ENCODE data around the gene PAMR1. TPM values are rescaled to one million over a fixed set of nuclear protein-coding genes. Genes with fewer than 3 reads are reported as not detected.

The PAMR1 gene
- total RNA-seq, 1 donor from 2014 or later: 63.2 TPM

- no peak for DNase-seq
Measured at GRCh38 chr11:35491231-35491871, 34.1 kb downstream of the PAMR1 start.

GRCh38 chr11:35488117-35488516 lies 37.3 kb downstream of the PAMR1 start:
- no peak for DNase-seq

DNA sequence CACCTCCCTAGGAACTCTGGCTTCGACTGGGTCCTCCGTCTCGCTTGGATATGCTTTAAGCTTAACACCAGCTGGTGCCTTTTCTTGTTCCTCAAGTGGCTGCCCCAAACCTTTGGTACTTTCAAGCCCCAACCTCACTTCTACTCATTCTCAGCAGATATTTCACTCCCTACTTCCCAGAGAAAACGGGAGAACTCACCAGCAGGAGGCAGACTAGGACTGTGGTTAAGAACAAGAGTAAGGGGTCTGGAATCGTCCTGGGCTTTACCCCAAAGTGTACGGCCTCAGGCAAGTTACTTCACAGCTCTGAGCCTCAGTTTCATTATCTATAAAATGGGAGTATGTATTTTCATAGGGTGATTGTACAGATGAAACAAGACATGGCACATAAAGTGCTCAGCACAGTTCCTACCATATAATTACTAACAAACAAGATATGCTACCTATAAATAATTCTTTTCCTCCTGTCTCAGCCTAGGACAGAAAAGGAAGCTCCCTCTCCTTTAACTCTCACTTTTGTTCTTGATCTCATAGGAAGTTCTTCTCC lies 37.8 kb downstream of the PAMR1 start:
- DNase-seq: peak; percentile 72

DNA sequence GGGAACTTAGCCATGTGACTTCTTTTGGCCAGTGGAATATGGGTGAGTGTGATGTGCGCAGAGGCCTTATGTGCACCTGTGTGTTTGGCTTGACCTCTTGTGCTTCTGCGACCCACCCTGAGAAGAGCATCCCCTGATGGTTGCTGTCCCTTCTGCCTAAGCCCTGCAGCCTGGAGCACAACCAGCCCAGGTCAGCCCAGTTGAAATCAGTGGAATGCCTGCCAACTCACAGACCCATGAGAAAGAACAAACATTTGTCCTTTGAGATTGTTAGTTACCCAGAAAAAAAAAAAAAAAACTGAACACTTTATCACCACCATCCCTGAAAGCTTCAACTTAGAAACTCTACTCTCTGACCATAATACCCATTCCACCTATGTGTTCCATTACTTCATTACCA lies 38.5 kb downstream of the PAMR1 start:
- DNase-seq: no peak

DNA sequence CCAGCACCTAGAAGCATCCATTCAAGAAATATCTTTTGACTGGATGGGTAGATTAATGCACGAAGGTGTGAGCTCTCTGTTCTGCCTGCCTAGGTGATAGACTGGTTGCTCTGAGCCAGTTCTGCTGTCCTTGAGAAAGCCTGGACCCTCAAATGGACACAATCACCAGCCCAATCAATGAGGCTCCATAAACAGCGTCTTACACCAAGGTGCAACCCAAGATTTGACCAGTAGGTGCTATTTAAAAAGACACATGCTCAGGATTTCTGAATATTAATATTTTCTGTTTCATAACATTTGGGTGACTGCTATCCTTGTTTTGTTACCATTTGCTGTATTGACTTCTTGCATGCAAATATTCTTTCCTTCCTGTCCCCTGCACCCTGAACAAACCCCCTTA lies 39.0 kb downstream of the PAMR1 start:
- DNase-seq: no peak

DNA sequence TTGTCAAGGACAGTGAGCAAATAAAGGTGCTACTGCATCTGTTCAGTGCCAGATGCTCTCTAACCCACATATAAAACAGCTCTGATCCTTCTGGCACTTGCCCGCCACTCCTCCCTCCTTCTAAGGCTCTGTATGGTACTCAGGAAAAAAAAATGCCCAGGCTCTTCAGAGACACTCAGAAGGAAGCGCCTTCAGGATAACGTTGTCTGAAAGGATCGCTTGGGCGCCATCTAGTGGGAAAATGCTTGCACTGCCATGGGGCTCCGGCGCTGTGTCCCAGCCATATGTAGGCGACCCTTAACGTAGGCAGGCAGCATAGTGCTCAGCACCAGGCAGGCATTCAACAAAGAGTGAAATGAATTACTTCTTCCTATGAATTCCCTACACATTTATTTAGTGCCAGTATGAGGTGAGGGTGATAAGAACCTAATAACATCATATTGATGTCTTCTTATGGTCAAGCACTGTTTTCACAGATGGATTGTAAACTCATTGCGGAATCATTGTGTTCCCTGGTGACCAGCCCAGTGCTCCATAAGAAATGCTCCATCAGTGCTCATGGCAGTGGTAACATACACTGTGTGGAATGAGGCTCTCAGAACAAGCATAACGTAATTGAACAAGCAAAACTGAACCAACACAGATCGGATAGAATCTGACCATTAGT lies 39.6 kb downstream of the PAMR1 start:
- peak; percentile 92 for DNase-seq

- no peak for DNase-seq
Measured at GRCh38 chr11:35484435-35484834, 41.0 kb downstream of the PAMR1 start.

DNA sequence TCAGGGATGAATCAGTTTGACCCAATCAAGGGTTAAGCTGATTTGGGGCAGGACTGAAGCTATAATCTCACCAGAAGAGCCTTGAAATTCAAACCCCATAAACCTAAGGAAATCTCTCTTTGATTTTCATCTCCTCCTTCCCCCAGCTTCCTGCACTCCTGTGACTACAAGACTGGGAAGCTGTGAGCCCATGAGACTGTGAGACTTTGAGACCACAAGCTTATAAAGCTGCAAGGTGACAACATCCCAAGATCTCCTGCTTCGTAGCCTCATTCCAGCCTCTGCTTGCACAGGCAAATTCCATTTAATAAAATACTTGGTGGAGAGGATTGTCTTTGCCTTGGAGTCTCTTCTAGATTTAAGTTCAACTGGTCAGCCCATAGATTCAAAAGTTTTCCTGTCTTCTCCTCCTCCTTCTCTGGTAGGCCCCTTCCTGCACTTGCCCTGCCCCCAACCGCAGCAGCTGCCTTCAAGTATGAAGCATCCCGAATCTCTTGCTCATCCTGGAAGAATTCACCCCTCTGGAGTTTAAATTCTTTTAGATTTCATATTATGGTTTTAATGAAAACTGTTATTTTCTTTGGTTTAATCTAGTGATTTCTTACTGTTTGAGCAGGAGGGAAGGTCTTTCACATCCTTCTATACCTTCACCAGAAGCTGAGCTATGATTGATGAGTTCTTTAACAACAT lies 42.1 kb downstream of the PAMR1 start:
- DNase-seq: no peak

DNA sequence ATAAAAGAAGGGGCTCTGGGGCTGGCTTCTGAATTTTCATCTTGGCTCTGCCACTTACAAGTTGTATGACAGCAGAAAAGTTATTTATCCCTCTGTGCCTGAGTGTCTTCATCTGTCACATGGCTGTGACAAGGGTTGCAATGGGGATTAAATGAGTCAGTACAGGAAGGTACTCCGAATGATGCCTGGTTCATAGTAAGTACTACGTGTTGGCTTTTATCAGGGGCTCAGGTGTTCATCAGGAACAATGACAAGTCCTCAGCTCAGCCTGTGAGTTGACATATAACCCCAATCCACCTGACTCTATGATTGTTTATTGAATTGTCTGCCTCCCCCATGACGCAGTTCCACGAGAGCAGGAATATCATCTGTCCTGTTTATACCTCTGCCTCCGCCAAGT lies 45.7 kb downstream of the PAMR1 start:
- DNase-seq: no peak

- DNase-seq: peak; percentile 87
Measured at GRCh38 chr11:35478471-35479091, 46.8 kb downstream of the PAMR1 start.

DNA sequence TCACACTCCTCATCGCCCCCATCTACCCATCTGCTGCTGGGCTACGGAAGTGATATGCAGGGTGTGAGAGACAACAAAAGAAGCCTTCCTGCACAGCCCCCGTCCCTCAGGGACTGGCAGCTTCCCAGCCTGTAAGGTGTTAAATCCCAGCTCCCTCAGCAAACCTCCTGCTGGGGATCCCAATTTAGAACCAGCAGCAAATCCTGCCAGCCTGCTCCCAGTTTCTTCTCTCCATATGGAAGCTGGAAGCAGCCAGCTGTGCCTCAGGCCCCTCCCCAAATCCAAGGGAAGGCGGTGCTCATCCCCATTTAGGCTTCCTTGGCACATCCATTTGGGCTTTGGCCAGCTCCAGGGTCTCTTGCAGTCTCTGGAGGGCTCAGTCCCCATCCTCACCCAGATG lies 47.5 kb downstream of the PAMR1 start:
- peak; percentile 84 for DNase-seq

GRCh38 chr11:35474688-35475087 lies 50.7 kb downstream of the PAMR1 start:
- no peak for DNase-seq

DNA sequence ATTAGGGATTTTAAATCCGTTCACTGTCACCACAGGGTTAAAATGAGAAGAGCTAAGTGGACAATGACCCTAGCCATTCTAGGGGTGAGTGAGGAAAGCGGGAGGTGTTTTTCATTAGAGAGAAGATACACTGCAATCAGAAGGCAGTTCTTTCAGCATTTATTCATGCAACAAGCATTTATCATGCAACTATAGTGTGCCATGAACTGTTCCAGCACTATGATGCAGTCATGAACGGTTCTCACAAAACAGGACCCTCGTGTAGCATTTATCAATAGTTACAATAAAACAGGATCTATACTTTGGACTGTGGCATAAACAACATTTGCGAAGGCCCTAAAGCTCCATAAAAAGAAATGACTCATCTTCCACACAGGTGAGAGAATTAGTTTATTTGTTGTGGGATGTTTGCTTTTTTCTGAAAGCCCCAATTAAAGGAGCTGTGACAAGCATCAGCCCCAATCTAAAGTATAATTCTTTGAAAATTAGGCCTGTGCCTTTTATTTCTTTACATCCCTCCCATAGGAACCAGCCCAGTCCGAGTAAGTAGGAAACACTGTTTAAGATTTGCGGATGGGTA lies 51.5 kb downstream of the PAMR1 start:
- DNase-seq: no peak

GRCh38 chr11:35470616-35471015 lies 54.8 kb downstream of the PAMR1 start:
- no peak for DNase-seq

- no peak for DNase-seq
Measured at GRCh38 chr11:35466058-35466457, 59.4 kb downstream of the PAMR1 start.

DNA sequence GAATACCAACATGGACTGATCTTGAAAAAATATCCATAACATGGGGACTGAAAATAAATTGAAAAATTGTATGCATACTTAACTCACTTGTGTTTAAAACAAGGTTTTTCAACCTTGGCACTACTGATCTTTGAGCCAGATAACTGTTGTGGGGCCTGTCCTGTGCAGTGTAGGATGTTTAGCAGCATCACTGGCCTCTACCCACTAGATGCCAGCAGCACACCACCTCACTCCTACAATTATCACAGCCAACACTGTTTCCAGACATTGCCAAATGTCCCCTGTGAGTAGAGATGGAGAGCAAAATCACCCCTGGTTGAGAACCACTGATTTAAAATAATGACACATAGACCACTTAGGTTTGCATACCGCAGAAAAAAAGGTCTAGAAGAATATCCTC lies 61.1 kb downstream of the PAMR1 start:
- DNase-seq: peak; percentile 28

GRCh38 chr11:35463331-35463751 lies 62.1 kb downstream of the PAMR1 start:
- DNase-seq: no peak

GRCh38 chr11:35461917-35462538 lies 63.4 kb downstream of the PAMR1 start:
- DNase-seq: no peak

GRCh38 chr11:35459489-35459888 lies 65.9 kb downstream of the PAMR1 start:
- no peak for DNase-seq

GRCh38 chr11:35458846-35459245 lies 66.6 kb downstream of the PAMR1 start:
- no peak for DNase-seq

GRCh38 chr11:35454362-35454761 lies 71.1 kb downstream of the PAMR1 start:
- no peak for DNase-seq
